GM21723 (cell line): ENCODE results near the gene FOXK1.
"Not testable (repeated sequence)": the region's sequence is repeated elsewhere in the genome, so short reads cannot be mapped to it uniquely, and the experiment has no call there.

Source experiments
- ATAC-seq: cut with Tn5 transposase; IDR thresholded peaks from one replicate; pipeline ENCODE4 v1.9.1; 2021; ENCODE audit warnings: mild to moderate bottlenecking, moderate library complexity; ENCODE audit not compliant: unreplicated experiment

FOXK1 gene

DNA sequence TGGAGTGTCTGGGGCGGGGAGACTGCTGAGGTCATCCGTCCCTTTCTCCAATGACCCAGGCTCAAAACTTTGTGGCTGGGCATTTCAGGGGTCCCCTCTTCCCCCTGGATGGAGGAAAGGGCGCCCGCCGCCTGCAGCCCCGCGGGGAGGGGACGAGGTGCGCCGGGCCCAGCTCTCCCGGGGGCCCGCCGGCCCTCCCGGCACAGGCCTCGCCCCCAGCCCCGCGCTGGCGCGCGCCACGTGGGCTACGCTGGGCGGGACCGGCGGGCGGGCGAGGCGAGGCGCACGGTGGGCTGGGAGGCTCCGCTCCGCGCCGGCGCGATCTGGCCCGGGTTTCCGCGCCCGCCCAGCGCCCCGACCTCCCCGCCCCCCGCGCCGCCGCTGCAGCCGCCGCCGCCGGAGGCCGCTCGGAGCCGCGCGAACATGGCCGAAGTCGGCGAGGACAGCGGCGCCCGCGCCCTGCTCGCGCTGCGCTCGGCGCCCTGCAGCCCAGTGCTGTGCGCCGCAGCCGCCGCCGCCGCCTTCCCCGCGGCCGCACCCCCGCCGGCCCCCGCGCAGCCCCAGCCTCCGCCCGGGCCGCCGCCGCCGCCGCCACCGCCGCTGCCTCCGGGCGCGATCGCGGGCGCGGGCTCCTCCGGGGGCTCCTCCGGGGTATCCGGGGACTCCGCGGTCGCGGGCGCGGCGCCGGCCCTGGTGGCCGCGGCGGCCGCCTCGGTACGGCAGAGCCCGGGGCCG lies at the start of gene FOXK1:
Gene FOXK1 (plus strand): TSS at position 410 of the 735 bp plus-strand sequence. CDS start 14 bp downstream, at position 424.
- peak; percentile 62 for ATAC-seq

DNA sequence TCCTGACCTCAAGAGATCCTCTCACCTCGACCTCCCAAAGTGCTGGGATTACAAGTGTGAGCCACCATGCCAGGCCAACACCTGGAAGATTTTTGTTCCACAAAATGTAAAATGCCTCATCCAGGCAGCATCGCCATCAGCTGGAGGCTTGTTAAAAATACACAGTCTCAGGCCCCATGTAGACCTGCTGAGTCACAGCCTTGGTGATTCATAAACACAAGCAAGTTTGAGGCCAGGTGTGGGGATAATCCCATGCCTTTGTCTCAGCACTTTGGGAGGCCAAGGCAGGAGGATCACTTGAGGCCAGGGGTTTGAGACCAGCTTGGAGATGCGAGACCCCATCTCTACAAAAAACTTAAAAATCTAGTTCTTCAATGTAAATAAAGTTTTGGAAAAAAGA lies 49.1 kb upstream of the FOXK1 start:
- no peak for ATAC-seq

DNA sequence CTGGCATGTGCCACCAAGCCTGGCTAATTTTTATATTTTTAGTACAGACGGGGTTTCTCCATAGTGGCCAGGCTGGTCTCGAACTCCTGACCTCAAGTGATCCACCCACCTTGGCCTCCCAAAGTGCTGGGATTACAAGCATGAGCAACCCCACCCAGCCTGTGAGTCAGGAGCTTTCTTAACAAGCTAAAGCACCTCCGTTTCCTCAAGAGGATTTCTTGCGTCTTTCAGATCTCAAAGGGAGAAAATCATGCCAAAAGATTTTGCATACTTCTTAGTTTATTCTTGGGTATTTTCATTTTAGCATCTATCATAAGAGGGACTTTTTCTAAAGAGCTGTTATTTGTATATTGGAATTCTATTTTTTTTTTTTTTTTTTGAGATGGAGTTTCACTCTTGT lies 47.9 kb upstream of the FOXK1 start:
- no peak for ATAC-seq

DNA sequence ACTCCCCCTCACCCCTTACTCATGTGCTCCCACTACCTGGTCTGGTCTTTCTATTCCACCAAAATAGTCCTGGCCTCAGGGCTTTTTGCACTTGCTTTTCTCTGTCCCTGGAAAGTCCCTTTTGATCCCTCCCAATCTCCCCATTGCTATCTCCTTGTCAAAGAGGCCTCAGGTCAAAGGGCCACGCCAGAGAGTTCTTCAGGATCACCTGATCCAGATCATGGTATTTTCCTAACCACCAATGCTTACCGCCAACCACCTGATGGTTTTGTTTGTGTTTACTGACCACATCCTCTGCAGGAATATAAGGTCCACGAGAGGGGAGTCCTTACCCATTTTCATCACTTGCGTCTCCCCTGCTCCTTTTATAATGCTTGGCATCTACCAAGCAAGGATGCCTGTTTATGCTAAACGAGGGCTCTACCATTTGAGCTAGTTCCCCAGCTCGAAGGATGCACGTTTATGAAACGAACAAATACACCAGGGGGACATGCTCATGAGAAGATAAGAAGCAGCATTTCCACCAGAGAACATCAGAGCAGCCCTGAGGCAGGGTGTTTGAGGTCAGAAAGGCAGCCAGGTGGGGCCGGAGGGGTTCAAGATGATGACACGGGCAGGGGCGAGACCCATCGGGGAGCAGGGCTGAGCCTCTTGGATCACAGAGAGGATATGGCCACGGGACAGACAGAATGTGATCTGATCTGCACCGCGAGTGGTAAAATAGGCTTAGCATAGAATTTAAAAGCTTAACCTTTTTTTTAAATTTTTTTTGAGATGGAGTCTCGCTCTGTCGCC lies 43.1 kb upstream of the FOXK1 start:
- no peak for ATAC-seq

DNA sequence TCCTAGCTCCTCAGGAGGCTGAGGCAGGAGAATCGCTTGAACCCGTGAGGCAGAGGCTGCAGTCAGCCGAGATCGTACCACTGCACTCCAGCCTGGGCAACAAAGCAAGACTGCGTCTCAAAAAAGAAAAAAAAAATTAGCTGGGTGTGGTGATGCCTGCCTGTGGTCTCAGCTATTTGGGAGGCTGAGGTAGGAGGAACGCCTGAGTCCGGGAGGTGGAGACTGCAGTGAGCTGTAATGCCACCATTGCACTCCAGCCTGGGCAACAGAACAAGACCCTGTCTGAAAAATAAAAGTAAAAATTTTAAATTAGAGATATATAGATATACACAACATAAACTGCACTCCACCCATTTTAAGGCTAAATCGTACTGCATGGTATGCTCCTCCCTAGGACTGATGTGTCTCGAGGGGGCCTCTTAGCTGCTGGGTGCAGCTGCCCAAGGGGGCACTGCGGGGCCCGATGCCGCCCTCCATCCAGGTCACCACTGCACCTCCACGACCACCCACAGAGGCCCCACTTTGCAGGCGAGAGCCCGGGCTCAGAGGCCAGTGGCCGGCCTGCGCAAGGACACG lies 40.9 kb upstream of the FOXK1 start:
- ATAC-seq, result peak; percentile 2

DNA sequence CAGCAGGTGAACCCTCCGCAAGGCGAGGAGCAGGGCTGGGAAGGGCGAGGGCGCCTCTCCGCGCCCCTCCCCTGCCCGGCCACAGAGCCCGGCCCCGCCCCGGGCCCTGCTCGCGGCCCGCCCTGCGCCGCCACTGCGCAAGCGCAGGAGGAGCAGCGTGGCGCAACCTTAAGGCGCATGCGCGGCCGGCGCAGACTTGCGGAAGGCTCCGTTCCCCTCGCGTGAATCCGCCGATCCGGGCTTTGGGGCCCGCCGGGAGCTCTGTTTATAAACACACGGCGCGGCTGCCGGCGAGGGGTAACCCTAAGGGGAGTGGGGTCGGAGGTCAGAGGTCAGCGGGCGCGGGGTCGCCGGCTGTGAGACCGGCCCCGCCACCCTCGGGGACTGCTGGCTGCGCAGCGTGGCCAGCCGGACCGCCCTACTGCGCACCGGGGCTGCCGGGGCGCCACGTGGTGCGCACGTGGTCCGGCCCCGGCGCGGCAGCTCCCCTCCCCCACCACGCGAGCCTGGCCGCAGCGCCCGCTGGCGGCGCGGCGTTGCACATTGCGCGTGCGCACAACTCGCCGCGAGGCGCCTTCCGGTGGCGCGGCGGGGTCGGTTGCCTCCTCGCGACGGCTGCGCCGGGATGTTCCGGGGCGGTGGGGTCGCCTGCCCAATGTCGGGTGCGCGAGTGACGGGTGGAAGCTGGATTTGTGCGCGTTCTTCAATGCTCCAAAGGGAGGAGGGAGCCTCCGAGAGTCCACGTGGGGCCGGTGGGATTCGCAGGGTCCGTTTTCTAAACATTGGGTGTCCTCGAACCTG lies 40.2 kb upstream of the FOXK1 start:
- ATAC-seq, result peak; percentile 85

DNA sequence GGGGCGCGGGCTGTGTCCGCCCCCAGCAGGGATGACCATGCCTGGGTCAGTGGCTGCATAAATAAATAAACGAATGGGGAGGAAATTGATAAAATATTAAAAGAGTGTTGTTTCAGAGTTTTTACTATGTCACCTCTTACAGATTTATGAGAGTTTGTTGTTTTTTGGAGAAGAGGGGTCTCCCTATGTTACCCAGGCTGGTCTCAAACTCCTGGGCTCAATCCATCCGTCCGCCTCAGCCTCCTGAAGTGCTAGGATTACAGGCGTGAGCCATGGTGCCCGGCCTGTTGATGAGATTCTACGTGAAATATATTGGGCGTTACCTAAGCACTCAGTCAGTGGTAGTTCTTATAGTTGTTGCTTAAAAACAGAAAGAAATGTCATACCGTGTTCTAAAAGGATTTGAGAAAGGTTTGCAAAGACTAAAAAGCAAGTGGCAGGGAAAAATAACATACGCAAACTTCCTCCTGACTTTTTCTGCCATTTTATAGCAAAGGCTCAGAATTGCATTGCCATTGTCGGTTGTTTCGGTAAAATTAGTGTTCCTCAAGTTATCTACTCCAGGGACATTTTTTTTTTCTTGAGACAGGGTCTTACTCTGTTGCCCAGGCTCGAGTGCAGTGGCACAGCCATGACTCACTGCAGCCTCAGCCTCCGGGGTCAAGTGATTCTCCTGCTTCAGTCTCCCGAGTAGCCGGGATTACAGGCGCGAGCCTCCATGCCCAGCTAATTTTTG lies 39.5 kb upstream of the FOXK1 start:
- ATAC-seq, result no peak

DNA sequence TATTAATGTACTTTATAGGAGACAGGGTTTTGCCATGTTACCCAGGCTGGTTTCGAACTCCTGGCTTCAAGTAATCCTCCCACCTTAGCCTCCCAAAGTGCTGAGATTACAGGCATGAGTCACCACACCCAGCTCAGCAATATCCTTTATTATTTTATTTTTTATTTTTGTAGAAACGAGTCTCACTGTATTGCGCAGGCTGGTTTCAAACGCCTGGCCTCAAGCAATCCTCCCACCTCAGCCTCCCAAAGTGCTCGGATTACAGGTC lies 39.0 kb upstream of the FOXK1 start:
- not testable (repeated sequence) for ATAC-seq

DNA sequence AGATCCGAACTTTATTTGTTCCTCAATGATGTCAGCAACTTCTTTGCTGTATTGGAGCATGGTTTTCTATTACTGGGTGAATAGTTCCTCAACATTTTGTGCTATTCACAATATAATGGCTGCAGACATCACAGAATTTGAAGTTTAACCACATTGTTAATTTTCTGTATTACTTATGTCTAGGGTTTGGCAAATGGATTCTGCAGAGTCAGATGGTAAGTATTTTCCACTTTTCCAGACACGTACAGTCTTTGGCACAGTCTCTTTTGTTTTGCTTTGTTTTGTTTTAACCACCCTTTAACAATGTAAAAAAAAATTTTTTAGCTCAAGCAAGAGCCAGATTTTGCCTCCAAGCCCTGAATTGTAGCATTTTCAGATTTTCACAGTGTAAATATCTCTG lies 36.8 kb upstream of the FOXK1 start:
- ATAC-seq, result no peak

DNA sequence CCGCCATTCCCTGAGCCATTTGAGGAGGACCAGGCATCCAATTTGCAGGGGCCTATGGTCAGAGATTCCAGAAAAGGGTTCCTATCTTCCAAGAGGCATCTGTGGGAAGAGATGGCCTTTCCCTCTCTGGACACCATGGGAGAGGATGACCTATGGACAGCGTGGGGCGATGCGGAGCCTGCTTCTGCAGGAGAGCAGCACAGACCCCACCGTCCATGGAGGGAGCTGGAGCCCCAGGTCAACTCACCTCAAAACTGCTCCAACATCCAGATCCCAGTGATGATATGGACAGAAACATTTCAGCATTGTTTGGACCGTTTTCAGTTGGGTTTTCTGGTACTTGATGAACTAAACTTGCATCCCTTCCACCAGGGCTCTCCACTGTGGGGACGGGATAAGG lies 34.0 kb upstream of the FOXK1 start:
- ATAC-seq, result no peak

DNA sequence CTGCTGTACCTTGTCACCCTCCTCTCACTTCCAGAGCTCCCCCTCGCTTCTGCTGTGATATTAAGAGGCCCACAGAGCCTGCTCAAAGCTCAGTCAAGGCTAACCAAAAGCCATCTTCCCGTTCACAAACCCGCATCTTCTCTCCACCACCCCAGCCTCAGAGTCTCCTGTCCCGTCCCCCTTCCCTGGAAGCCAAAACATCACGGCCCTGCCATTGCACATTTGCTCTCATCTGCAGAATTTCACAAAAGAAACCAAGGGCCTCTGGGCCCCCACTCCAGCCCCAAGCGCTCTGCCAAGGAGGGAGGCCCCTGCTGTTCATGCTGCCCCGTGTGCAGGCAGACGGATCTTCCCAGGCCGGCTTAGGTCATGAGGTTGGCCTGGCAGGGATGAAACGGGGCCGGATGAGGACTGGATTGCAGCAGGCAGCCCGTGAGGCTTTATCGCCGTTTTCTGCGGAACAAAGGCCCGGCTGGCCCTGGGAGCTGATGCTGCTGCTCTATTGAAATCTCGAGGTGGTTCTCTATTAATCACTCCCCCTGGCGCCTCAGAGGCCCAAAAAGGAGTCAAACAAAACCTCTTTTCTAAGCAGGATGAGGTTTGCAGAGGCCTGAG lies 31.6 kb upstream of the FOXK1 start:
- ATAC-seq, result no peak

DNA sequence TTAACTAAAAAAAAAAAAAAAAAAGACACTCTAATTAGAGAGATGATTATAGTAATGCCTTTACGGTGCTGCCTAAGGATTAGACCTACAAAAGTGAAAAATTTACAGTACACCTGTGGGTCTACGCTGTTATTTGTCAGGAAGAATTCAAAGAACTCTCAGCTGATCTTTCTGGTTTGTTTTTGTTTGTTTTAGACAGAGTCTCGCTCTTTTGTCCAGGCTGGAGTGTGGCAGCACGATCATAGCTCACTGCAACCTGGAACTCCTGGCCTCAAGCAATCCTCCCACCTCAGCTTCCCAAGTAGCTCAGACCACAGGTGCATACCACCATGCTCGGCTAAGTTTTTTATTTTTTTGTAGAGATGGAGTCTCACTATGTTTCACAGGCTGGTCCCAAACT lies 28.3 kb upstream of the FOXK1 start:
- ATAC-seq, result no peak

DNA sequence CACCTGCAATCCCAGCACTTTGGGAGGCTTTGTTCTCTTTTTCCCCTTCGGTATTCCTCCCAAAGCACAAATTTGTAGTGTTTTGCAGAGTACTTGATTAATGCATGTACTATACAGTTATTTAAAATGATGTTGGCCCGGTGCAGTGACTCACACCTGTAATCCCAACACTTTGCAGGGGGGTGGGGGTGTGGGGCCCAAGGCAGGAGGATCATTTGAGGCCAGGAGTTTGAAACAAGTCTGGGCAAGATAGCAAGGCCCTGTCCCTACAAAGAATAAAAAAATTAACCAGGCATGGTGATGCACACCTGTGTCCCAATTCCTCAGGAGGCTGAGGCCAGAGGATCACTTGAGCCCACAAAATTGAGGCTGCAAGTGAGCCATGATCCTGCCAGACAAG lies 26.8 kb upstream of the FOXK1 start:
- no peak for ATAC-seq

DNA sequence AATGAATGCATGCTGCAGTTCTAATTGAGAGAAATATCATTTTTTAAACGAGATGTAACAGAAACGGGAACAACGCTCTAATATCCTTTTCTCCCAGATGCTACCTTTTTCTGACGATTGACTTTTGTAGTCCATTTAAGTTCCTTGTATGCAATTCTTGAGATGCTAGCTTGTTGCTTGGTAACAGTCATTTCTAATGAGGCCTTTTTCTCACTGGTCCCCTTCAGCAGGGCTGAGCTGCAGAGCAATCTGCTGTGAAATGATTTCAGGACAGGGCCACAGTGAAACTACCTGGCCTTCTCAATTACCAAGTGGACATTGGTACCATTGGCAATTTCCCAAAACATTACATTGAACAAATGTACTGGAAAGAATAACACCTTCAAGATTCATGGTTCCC lies 26.2 kb upstream of the FOXK1 start:
- no peak for ATAC-seq

DNA sequence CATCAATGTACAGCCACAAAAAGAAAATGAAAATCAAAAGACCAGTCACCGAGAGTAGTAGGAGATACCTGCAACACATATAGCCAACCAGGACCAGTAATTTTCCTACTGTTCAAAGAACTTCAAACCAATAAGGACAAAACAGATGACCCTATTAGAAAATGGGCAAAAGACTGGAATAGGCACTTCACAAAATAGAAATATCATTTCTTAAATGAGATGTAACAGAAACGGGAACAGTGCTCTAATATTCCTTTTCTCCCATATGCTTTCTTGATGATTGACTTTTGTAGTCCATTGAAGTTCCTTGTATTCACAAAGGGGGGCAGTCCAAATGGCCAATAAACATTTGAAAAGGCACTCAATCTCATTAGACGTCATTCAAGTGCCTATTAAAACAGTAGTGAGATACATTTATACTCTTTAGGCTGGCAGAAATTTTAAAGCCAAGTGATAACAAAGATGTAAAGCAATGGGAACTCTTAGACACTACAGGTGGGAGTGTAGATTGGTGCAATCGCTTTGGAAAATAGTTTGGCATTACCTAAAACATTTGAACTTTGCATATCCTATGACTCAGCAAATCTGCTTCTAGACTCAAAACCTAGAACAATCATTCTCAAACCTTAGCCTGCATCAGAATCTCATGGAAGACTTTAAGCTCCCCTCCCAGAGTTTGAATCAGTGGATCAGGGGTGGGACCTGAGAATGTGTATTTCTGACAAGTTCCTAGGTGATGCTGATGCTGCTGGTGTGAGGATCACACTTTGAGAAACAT lies 24.3 kb upstream of the FOXK1 start:
- ATAC-seq, result no peak

DNA sequence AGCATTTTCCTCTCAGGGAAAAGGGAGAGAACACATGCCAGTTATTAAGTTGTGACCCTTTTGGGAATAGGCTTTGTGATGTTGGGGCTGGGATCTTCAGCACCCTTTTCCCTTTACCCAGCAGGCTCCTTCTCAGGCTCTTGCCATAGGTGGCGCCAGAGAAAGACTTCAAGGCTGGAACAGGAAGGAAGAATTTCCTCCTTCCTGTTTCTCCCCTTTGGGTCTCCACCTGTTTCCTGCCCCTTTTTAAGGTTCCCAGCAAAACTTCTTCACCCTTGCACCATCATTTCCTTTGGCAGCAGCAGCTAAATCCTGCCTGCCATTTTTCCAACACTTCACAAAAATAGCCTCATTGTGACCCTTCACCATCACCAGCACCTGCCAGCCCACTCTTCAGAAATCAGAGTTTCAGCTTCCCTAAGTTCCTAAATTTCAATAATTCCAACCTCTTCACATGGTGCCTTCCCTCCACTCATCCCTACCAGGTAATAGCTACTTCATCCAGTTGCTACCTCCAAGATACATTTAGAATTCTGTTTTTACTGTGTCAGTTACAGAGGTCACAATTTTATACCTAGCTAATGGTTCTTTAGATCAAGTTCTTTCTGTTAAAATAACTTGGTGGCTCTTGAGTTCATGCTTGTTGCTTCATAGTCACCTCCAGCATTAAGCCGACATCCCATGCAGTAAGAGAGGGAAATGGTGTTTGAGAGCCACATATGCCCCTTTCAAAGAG lies 22.4 kb upstream of the FOXK1 start:
- no peak for ATAC-seq

DNA sequence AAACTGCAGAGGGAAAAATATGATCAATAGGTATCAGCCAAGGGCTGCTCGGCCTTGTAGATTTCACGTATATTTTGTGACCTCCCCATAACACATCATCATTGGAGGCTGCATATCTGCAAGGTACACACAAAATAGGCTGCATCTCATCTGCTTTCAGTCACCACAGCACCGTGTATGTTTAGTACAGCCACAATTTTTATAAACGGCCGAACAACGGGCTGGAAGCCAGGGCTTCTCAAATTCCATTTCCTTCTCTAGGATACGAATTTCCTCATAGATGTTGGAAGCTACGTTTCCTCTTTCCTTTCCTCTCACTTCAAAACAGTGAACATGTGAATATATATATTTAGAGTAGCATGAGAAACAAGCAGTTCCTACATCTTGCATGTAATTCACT lies 20.2 kb upstream of the FOXK1 start:
- no peak for ATAC-seq

DNA sequence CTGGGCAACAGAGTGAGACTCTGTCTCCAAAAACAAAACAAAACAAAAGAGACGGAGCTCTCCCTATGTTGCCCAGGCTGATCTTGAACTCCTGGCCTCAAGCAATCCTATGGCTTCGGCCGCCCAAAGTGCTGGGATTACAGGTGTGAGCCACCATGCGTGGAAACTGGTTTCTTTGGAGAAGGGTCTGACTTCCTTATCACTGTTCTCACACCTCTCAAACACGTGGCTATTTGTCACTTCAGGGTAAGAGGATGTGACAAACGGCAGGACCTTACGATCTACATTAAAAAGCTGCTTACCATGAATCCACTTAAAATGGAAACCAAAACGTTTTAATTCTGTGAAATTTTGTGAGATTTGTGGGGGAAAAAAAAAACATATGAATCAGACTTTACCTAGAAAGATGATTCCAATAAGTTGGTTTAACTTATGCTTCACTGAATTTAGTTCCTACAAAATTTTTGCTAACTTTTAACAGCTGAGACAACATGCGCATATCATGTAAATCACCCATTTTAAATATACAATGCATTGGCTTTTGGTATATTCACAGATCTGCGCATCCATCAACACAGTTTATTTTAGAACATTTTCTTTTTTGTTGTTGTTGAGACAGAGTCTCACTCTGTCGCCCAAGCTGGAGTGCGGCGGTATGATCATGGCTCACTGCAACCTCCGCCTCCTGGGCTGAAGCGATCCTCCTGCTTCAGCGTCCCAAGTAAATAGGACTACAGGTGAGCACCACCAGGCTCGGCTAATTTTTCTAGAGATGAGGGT lies 18.7 kb upstream of the FOXK1 start:
- ATAC-seq, result no peak
